ENCODE results near the gene IMMP2L. TPM values are rescaled to one million over a fixed set of nuclear protein-coding genes. Genes with fewer than 3 reads are reported as not detected.

Gene IMMP2L
- polyA plus RNA-seq, 1 donor (not counting 4 experiments of a cell fraction or from before 2014, with no cell fraction given): 14.1 TPM

GRCh38 chr7:111527545-111527944, 34.7 kb downstream of the IMMP2L start:
- no peak overlapping the region for H2AFZ ChIP-seq (ENCODE audit: control insufficient read depth, low read length)
- H3K27me3 ChIP-seq (ENCODE audit: control insufficient read depth, extremely low read depth, insufficient read depth, low read length): no peaks in the 10 kb centered on the region
- DNase-seq (ENCODE audit: low read depth, low spot score): no peak
- TF ChIP-seq EZH2 (IDR thresholded peaks at IDR 0.05; ENCODE audit: low read length) (no peak), CTCF (optimal IDR thresholded peaks at IDR 0.05 in 1 of 3, IDR thresholded peaks at IDR 0.05 in 1 of 3, conservative IDR thresholded peaks at IDR 0.05 in 1 of 3; ENCODE audit: extremely low read depth in 1 of 3, insufficient read depth in 2 of 3, low read length in 3 of 3) (no peak)
- no peak overlapping the region for H3K9ac ChIP-seq (ENCODE audit: control insufficient read depth, extremely low read depth, insufficient read depth, low read length)
- H3K4me3 ChIP-seq (ENCODE audit: control insufficient read depth in 2 of 3, extremely low read depth in 1 of 3, insufficient read depth in 2 of 3, low read depth in 1 of 3, low read length in 3 of 3): no peak overlapping the region
- no peaks in the 10 kb centered on the region for H4K20me1 ChIP-seq (ENCODE audit: control insufficient read depth, extremely low read depth, insufficient read depth, low read length)
- no peaks in the 10 kb centered on the region for H3K4me1 ChIP-seq (ENCODE audit: control insufficient read depth, extremely low read depth, insufficient read depth, low read length)
- H3K36me3 ChIP-seq (ENCODE audit: control insufficient read depth in 2 of 2, extremely low read depth in 1 of 2, insufficient read depth in 2 of 2, low read length in 2 of 2): no peaks in the 10 kb centered on the region
- dilution Hi-C loops (cut with MboI; ENCODE audit: extremely low pct_ligation_motif_present, low sequenced_read_pairs): no loop called here
- no peaks in the 10 kb centered on the region for H3K9me3 ChIP-seq (ENCODE audit: control insufficient read depth, low read depth, low read length)
- H3K9me1 ChIP-seq (ENCODE audit: control insufficient read depth, extremely low read depth, insufficient read depth, low read length): no peaks in the 10 kb centered on the region
- FAIRE-seq: no peak
- H3K27ac ChIP-seq (ENCODE audit: control insufficient read depth, insufficient read depth, low read length): no peak overlapping the region
- no peak overlapping the region for H3K4me2 ChIP-seq (ENCODE audit: control insufficient read depth, extremely low read depth, insufficient read depth, low read depth, low read length)
- no peaks in the 10 kb centered on the region for H3K79me2 ChIP-seq (ENCODE audit: control insufficient read depth, insufficient read depth, low read length)

- dilution Hi-C loops (cut with MboI; ENCODE audit: extremely low pct_ligation_motif_present, low sequenced_read_pairs): no loop called here
- Histone ChIP-seq H3K27me3 (ENCODE audit: control insufficient read depth, extremely low read depth, insufficient read depth, low read length) (no peaks in the 10 kb centered on the region), H3K9ac (ENCODE audit: control insufficient read depth, extremely low read depth, insufficient read depth, low read length) (no peak overlapping the region), H3K4me2 (ENCODE audit: control insufficient read depth, extremely low read depth, insufficient read depth, low read depth, low read length) (no peak overlapping the region), H3K36me3 (ENCODE audit: control insufficient read depth in 2 of 2, extremely low read depth in 1 of 2, insufficient read depth in 2 of 2, low read length in 2 of 2) (no peaks in the 10 kb centered on the region), H3K4me3 (ENCODE audit: control insufficient read depth in 2 of 3, extremely low read depth in 1 of 3, insufficient read depth in 2 of 3, low read depth in 1 of 3, low read length in 3 of 3) (no peak overlapping the region), H4K20me1 (ENCODE audit: control insufficient read depth, extremely low read depth, insufficient read depth, low read length) (no peaks in the 10 kb centered on the region), H2AFZ (ENCODE audit: control insufficient read depth, low read length) (no peak overlapping the region), H3K79me2 (ENCODE audit: control insufficient read depth, insufficient read depth, low read length) (no peaks in the 10 kb centered on the region), H3K4me1 (ENCODE audit: control insufficient read depth, extremely low read depth, insufficient read depth, low read length) (no peaks in the 10 kb centered on the region), H3K27ac (ENCODE audit: control insufficient read depth, insufficient read depth, low read length) (no peak overlapping the region), H3K9me3 (ENCODE audit: control insufficient read depth, low read depth, low read length) (no peaks in the 10 kb centered on the region), H3K9me1 (ENCODE audit: control insufficient read depth, extremely low read depth, insufficient read depth, low read length) (no peaks in the 10 kb centered on the region)
- DNase-seq (ENCODE audit: low read depth, low spot score): no peak
- TF ChIP-seq CTCF (optimal IDR thresholded peaks at IDR 0.05 in 1 of 3, IDR thresholded peaks at IDR 0.05 in 1 of 3, conservative IDR thresholded peaks at IDR 0.05 in 1 of 3; ENCODE audit: extremely low read depth in 1 of 3, insufficient read depth in 2 of 3, low read length in 3 of 3) (no peak), EZH2 (IDR thresholded peaks at IDR 0.05; ENCODE audit: low read length) (no peak)
- no peak for FAIRE-seq
Measured at GRCh38 chr7:111525100-111525499, 37.2 kb downstream of the IMMP2L start.

Data from keratinocyte (primary cell).